Measurements from ENCODE around the gene KCNIP4. TPM values are rescaled to one million over a fixed set of nuclear protein-coding genes. Genes with fewer than 3 reads are reported as not detected.

Gene KCNIP4
- total and polyA plus RNA-seq, 2 experiments from 2014 or later, result 0.14 to 0.63 TPM

GRCh38 chr4:20901851-20902250 is 1046.7 kb downstream of the KCNIP4 start:
- H3K79me2 ChIP-seq (replicated peaks; ENCODE audit: insufficient read depth), result no peaks in the 10 kb centered on the region
- no peaks in the 10 kb centered on the region for H3K9me3 Mint-ChIP-seq
- H3K36me3 ChIP-seq (ENCODE audit: insufficient read depth), result no peaks in the 10 kb centered on the region
- H3K4me1 ChIP-seq (ENCODE audit: insufficient read depth), result no peaks in the 10 kb centered on the region
- H3F3A ChIP-seq (replicated peaks; ENCODE audit: low read depth), result no peaks in the 10 kb centered on the region
- H3K4me3 ChIP-seq, result no peak overlapping the region
- no peaks in the 10 kb centered on the region for H3K4me1 Mint-ChIP-seq
- no peaks in the 10 kb centered on the region for H3K27me3 ChIP-seq (ENCODE audit: insufficient read depth)
- DNase-seq (ENCODE audit: low spot score) (no peak), ATAC-seq (no peak)
- TF ChIP-seq EZH2phosphoT487 (IDR thresholded peaks at IDR 0.05; ENCODE audit: unreplicated experiment) (no peak), POLR2AphosphoS5 (IDR thresholded peaks at IDR 0.05; ENCODE audit: low read depth) (no peak), EZH2 (IDR thresholded peaks at IDR 0.05; ENCODE audit: low read depth, unreplicated experiment) (no peak), JUNB (IDR thresholded peaks at IDR 0.05; ENCODE audit: unreplicated experiment) (no peak), CTCF (conservative IDR thresholded peaks at IDR 0.05; ENCODE audit: low read depth in 2 of 2) (no peak), CREB1 (CRISPR knock-in tag; IDR thresholded peaks at IDR 0.05; ENCODE audit: low read depth) (no peak), ETS1 (IDR thresholded peaks at IDR 0.05) (no peak), ZNF114 (CRISPR knock-in tag; IDR thresholded peaks at IDR 0.05) (no peak), ZNF462 (CRISPR knock-in tag; IDR thresholded peaks at IDR 0.05) (no peak), NANOG (IDR thresholded peaks at IDR 0.05; ENCODE audit: borderline replicate concordance) (no peak)
- no peaks in the 10 kb centered on the region for H3K36me3 Mint-ChIP-seq (ENCODE audit: low read depth)
- 0 out of 2 replicates have a peak, but pooled peaks cover 7% of the 10 kb centered on the region for H3K9me2 ChIP-seq (ENCODE audit: insufficient read depth)
- H4K20me1 ChIP-seq (replicated peaks; ENCODE audit: insufficient read depth), result no peaks in the 10 kb centered on the region
- H3K4me2 ChIP-seq, result no peak overlapping the region
- H3K27ac Mint-ChIP-seq, result no peak overlapping the region
- no peaks in the 10 kb centered on the region for H3K27me3 Mint-ChIP-seq (ENCODE audit: insufficient read depth, low read depth, poor library complexity)
- no peak overlapping the region for H3K4me3 Mint-ChIP-seq
- H2AFZ ChIP-seq, result no peak overlapping the region
- H3K27ac ChIP-seq (ENCODE audit: low read depth), result no peak overlapping the region
